ENCODE data around the gene CCL15.

Gene CCL15

DNA sequence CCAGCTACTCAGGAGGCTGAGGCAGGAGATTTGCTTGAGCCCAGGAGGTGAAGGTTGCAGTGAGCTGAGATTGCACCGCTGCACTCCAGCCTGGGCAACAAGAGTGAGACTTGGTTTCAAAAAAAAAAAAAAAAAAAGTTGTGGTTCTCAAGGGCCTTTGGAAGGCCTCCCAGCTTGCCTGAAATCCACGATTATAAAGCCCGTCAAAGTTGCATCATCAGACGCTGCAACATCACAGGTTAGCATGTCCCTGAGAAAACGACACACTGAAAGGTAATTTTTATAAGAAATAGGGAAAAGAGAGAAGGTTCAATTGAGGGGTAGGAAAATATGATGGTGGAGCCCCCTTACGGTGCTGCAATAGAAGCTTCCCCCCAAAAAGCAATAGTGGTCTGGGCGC is 53.3 kb downstream of the CCL15 start:
- no peak for DNase-seq (ENCODE audit: low spot score)
- TF ChIP-seq, protein P1, sequence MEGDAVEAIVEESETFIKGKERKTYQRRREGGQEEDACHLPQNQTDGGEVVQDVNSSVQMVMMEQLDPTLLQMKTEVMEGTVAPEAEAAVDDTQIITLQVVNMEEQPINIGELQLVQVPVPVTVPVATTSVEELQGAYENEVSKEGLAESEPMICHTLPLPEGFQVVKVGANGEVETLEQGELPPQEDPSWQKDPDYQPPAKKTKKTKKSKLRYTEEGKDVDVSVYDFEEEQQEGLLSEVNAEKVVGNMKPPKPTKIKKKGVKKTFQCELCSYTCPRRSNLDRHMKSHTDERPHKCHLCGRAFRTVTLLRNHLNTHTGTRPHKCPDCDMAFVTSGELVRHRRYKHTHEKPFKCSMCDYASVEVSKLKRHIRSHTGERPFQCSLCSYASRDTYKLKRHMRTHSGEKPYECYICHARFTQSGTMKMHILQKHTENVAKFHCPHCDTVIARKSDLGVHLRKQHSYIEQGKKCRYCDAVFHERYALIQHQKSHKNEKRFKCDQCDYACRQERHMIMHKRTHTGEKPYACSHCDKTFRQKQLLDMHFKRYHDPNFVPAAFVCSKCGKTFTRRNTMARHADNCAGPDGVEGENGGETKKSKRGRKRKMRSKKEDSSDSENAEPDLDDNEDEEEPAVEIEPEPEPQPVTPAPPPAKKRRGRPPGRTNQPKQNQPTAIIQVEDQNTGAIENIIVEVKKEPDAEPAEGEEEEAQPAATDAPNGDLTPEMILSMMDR (IDR thresholded peaks at IDR 0.05): no peak
- no peak overlapping the region for H3K4me3 ChIP-seq
- H3K27ac ChIP-seq: no peak overlapping the region
